Measurements from ENCODE around the gene FAM107B.

DNA sequence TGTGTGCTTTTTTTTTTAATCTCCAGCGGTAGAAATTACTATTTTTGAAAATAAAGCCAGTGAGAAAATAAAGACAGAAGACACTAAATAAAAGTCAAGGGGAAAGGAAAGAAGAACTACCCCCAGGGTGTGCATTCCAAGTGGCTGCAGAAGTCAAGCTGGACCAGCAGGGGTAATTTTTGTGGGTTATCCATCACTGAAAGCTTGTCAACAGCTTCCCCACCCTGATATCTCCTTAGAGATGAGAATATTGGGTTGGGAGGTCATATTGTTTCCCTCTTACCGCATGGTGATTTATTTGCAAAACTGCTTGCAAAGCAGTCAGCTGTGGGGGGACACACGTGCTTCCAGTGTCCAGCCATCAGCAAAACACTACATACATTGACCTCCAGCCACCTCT, 46.4 kb downstream of the FAM107B start:
- no peak for TF ChIP-seq EP300 (IDR thresholded peaks at IDR 0.05)
- TF ChIP-seq, protein P1, sequence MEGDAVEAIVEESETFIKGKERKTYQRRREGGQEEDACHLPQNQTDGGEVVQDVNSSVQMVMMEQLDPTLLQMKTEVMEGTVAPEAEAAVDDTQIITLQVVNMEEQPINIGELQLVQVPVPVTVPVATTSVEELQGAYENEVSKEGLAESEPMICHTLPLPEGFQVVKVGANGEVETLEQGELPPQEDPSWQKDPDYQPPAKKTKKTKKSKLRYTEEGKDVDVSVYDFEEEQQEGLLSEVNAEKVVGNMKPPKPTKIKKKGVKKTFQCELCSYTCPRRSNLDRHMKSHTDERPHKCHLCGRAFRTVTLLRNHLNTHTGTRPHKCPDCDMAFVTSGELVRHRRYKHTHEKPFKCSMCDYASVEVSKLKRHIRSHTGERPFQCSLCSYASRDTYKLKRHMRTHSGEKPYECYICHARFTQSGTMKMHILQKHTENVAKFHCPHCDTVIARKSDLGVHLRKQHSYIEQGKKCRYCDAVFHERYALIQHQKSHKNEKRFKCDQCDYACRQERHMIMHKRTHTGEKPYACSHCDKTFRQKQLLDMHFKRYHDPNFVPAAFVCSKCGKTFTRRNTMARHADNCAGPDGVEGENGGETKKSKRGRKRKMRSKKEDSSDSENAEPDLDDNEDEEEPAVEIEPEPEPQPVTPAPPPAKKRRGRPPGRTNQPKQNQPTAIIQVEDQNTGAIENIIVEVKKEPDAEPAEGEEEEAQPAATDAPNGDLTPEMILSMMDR (IDR thresholded peaks at IDR 0.05), result no peak
- no peak for TF ChIP-seq POLR2A (IDR thresholded peaks at IDR 0.05)
- TF ChIP-seq POLR2AphosphoS5 (IDR thresholded peaks at IDR 0.05), result no peak

Data from suprapubic skin (tissue), 4 donors.